Endothelial cell of umbilical vein (primary cell): Measurements from ENCODE around the gene MAP6. TPM values are rescaled to one million over a fixed set of nuclear protein-coding genes. Genes with fewer than 3 reads are reported as not detected.
A peak's percentile ranks its signal among the peaks of the same experiment; 100 is the strongest.

ENCODE experiments used
- BruUV-seq: library from RNA; stranded (reverse); fragments of 400-500 nt; replicated peaks from 2 replicates; lab custom pipeline; 2021; lab: Mats Ljungman, UMichigan
- CTCF ChIA-PET: fragments of 300-600, 350-600 bp; sonication (Branson Sonifier 250); formaldehyde crosslinking; loops from one replicate; lab custom pipeline; 2021; ENCODE audit warnings: antibody characterized with exemption, inconsistent platforms; lab: Charles Lee
- POLR2A ChIA-PET: fragments of 300-600, 350-600 bp; sonication (Branson Sonifier 250); formaldehyde crosslinking; loops from one replicate; lab custom pipeline; 2021; ENCODE audit warnings: antibody characterized with exemption, inconsistent platforms; lab: Charles Lee
- DNase-seq: peaks from one replicate; pipeline ENCODE4 v3.0.0-alpha.2; 2011; ENCODE audit warnings: low read depth, low spot score
- FAIRE-seq: peaks from 2 replicates; lab custom pipeline; 2011; peaks lifted over from hg19 to GRCh38; lab: Jason Lieb, UNC
- H2AFZ ChIP-seq: 2 replicates; pipeline ENCODE4 v1.6.0; 2012; ENCODE audit warnings: low read depth, low read length, control low read depth, inconsistent platforms
- H3K27ac ChIP-seq: 2 replicates; pipeline ENCODE4 v1.5.1; 2011; ENCODE audit warnings: low read depth, mild to moderate bottlenecking, control low read depth, low read length, moderate library complexity; ENCODE audit not compliant: insufficient read depth
- H3K27me3 ChIP-seq, 2 experiments: 2 replicates each; pipeline versions ENCODE4 v1.6.0 to v1.6.1; 2011; ENCODE audit warnings: low read length in 2 of 2, mixed read lengths in 1 of 2; ENCODE audit not compliant: control insufficient read depth in 2 of 2, insufficient read depth in 2 of 2
- H3K36me3 ChIP-seq, 2 experiments: 2 replicates in 1 of 2; 3 replicates in 1 of 2; pipeline ENCODE4 v1.5.1; 2011; ENCODE audit warnings: low read length in 2 of 2, mild to moderate bottlenecking in 1 of 2, moderate library complexity in 1 of 2; ENCODE audit not compliant: control insufficient read depth in 2 of 2, insufficient read depth in 2 of 2; ENCODE audit errors: extremely low read depth in 1 of 2
- H3K4me1 ChIP-seq: 3 replicates; pipeline ENCODE4 v1.5.1; 2011; ENCODE audit warnings: mild to moderate bottlenecking, low read length; ENCODE audit not compliant: control insufficient read depth, insufficient read depth; ENCODE audit errors: extremely low read depth
- H3K4me2 ChIP-seq: 2 replicates; pipeline ENCODE4 v1.6.1; 2011; ENCODE audit warnings: low read length, control low read depth, mixed read lengths; ENCODE audit not compliant: insufficient read depth
- H3K4me3 ChIP-seq, 3 experiments: fragments of 200-600 bp in 1 of 3; sonication (generic), shearing (Covaris generic) in 1 of 3; replicated peaks in 1 of 3; 2 replicates each; pipeline ENCODE4 v1.5.1; 2011 to 2016; ENCODE audit warnings: control low read depth in 3 of 3, low read length in 3 of 3, mild to moderate bottlenecking in 2 of 3, inconsistent platforms in 1 of 3, low read depth in 1 of 3, moderate library complexity in 1 of 3; ENCODE audit not compliant: insufficient read depth in 1 of 3
- H3K79me2 ChIP-seq: 2 replicates; pipeline ENCODE4 v1.6.0; 2012; ENCODE audit warnings: low read length, inconsistent platforms; ENCODE audit not compliant: control insufficient read depth, insufficient read depth
- H3K9ac ChIP-seq: replicated peaks from 2 replicates; pipeline ENCODE3; 2011; ENCODE audit warnings: low read length, control low read depth; ENCODE audit not compliant: insufficient read depth; ENCODE audit errors: extremely low read depth
- H3K9me1 ChIP-seq: replicated peaks from 3 replicates; pipeline ENCODE4 v1.6.0; 2011; ENCODE audit warnings: mild to moderate bottlenecking, low read length; ENCODE audit not compliant: control insufficient read depth, insufficient read depth; ENCODE audit errors: extremely low read depth
- H3K9me3 ChIP-seq: replicated peaks from 2 replicates; pipeline ENCODE4 v1.5.1; 2012; ENCODE audit warnings: low read length, inconsistent platforms; ENCODE audit not compliant: control insufficient read depth, insufficient read depth
- H4K20me1 ChIP-seq: replicated peaks from 2 replicates; pipeline ENCODE3; 2011; ENCODE audit warnings: mild to moderate bottlenecking, low read length; ENCODE audit not compliant: control insufficient read depth, insufficient read depth; ENCODE audit errors: extremely low read depth
- CTCF ChIP-seq, 2 donors: IDR thresholded peaks; 1 replicate in 1 of 2; 2 replicates in 1 of 2; pipeline ENCODE4 v1.5.1; 2011; ENCODE audit warnings: low read length in 2 of 2, mild to moderate bottlenecking in 2 of 2, moderate library complexity in 2 of 2, control low read depth in 1 of 2, inconsistent platforms in 1 of 2, low read depth in 1 of 2; ENCODE audit not compliant: insufficient read depth in 1 of 2; ENCODE audit errors: extremely low read depth in 1 of 2
- EZH2 ChIP-seq: IDR thresholded peaks from 2 replicates; pipeline ENCODE4 v1.6.1; 2012; ENCODE audit warnings: borderline replicate concordance, low read depth, mild to moderate bottlenecking, moderate library complexity, low read length, inconsistent platforms; ENCODE audit not compliant: severe bottlenecking
- FOS ChIP-seq: IDR thresholded peaks from 2 replicates; pipeline ENCODE4 v1.6.1; 2011; ENCODE audit warnings: mild to moderate bottlenecking, low read length, moderate library complexity, borderline replicate concordance; ENCODE audit not compliant: insufficient read depth
- GATA2 ChIP-seq: IDR thresholded peaks from 2 replicates; pipeline ENCODE4 v1.7.0; 2011; ENCODE audit warnings: low read depth, mild to moderate bottlenecking, moderate library complexity, mixed read lengths, low read length; ENCODE audit not compliant: insufficient read length, insufficient read depth
- JUN ChIP-seq: IDR thresholded peaks from 2 replicates; pipeline ENCODE4 v1.6.1; 2011; ENCODE audit warnings: borderline replicate concordance, low read depth; ENCODE audit not compliant: insufficient read length, insufficient read depth
- MAX ChIP-seq: IDR thresholded peaks from 2 replicates; pipeline ENCODE4 v1.6.1; 2011; ENCODE audit not compliant: insufficient read depth, insufficient read length
- MYC ChIP-seq: IDR thresholded peaks from one replicate; pipeline ENCODE4 v1.6.1; 2011; ENCODE audit warnings: mild to moderate bottlenecking, low read depth, low read length
- POLR2A ChIP-seq: IDR thresholded peaks from 2 replicates; pipeline ENCODE4 v1.6.1; 2012; ENCODE audit warnings: low read depth, mild to moderate bottlenecking, control low read depth, low read length
- POLR2AphosphoS5 ChIP-seq: IDR thresholded peaks from 2 replicates; pipeline ENCODE4 v1.6.1; 2012; ENCODE audit warnings: low read depth, mild to moderate bottlenecking, control low read depth, low read length, moderate library complexity; ENCODE audit not compliant: insufficient read depth
- dilution Hi-C: fragments of 300-500 bp; cut with MboI; formaldehyde crosslinking; loops from one replicate; pipeline ENCODE4 v1.15.0; 2019; ENCODE audit warnings: low sequenced_read_pairs; ENCODE audit not compliant: extremely low pct_ligation_motif_present
- intact Hi-C: fragments of 100-400 bp; cut with micrococcal nuclease; formaldehyde crosslinking; loops from one replicate; pipeline ENCODE4 v1.10.0; 2022
- polyA plus RNA-seq, 4 experiments: library from polyadenylated mRNA; depleted of rRNA in 3 of 4; stranded (reverse) in 3 of 4; unstranded in 1 of 4; fragments of >200 nt; gene quantifications; 2 replicates each; pipeline versions ENCODE4 v1.2.1 to v1.2.3, GENCODE V29; 2011 to 2012; ENCODE audit warnings: missing spikeins in 1 of 4
- total RNA-seq: library from RNA; stranded (reverse); gene quantifications from 2 replicates; pipeline ENCODE4 v1.2.3, GENCODE V29; 2021

MAP6 gene
- total and polyA plus RNA-seq, 2 donors (not counting 3 experiments of a cell fraction or from before 2014, with no cell fraction given) = 0.12 TPM; not detected in 1

- peak; percentile 89 for FAIRE-seq
- H3K79me2 ChIP-seq = no peaks in the 10 kb centered on the region
- intact Hi-C loops (loop anchor here (1.0 kb wide), 3 partner anchors 16 to 159 kb away; no protein-coding TSS in a partner anchor), dilution Hi-C loops (no loop called here)
- ChIA-PET POLR2A (interaction anchor here (0.9 kb wide), 1 partner anchor 27 kb away, joined by 3 read pairs; no protein-coding TSS in a partner anchor), CTCF (interaction anchor here (0.8 to 3.5 kb wide), 10 partner anchors 11 to 158 kb away, joined by 3 to 37 read pairs (median 8); no protein-coding TSS in a partner anchor)
- DNase-seq = peak; percentile 77
- no peaks in the 10 kb centered on the region for H4K20me1 ChIP-seq
- peak overlapping the region; percentile 50 for H2AFZ ChIP-seq
- H3K4me2 ChIP-seq = no peak overlapping the region
- H3K27me3 ChIP-seq = peaks cover 0 to 2% of the 10 kb centered on the region in 2 experiments
- no peaks in the 10 kb centered on the region for H3K9me1 ChIP-seq
- BruUV-seq = no TSS peak
- no peak overlapping the region for H3K9ac ChIP-seq
- no peak overlapping the region for H3K27ac ChIP-seq
- TF ChIP-seq JUN (no peak), FOS (no peak), POLR2A (peak; percentile 7), CTCF (IDR thresholded peaks at IDR 0.05; ENCODE audit: extremely low read depth in 1 of 2, insufficient read depth in 1 of 2, low read depth in 1 of 2, low read length in 2 of 2) (peak; percentile 81 to 82)
- H3K4me3 ChIP-seq = no peak overlapping the region
- no peaks in the 10 kb centered on the region for H3K9me3 ChIP-seq
- no peaks in the 10 kb centered on the region for H3K36me3 ChIP-seq
- no peaks in the 10 kb centered on the region for H3K4me1 ChIP-seq
These were observed 121.2 kb downstream of the MAP6 start for GRCh38 chr11:75547617-75548058.

GRCh38 chr11:75547177-75547576 lies 121.7 kb downstream of the MAP6 start:
- FAIRE-seq = no peak
- Histone ChIP-seq H3K4me1 (no peaks in the 10 kb centered on the region), H3K27ac (no peak overlapping the region), H3K27me3 (peaks cover 0 to 2% of the 10 kb centered on the region in 2 experiments), H2AFZ (no peak overlapping the region), H4K20me1 (no peaks in the 10 kb centered on the region), H3K4me3 (no peak overlapping the region), H3K79me2 (no peaks in the 10 kb centered on the region), H3K36me3 (no peaks in the 10 kb centered on the region), H3K4me2 (no peak overlapping the region), H3K9me1 (no peaks in the 10 kb centered on the region), H3K9ac (no peak overlapping the region), H3K9me3 (no peaks in the 10 kb centered on the region)
- ChIA-PET CTCF (interaction anchor here (1.1 to 2.6 kb wide), 6 partner anchors 14 to 159 kb away, joined by 4 to 30 read pairs (median 8); no protein-coding TSS in a partner anchor), POLR2A (no interaction called here)
- TF ChIP-seq JUN = no peak
- TF ChIP-seq EZH2 = no peak
- no peak for TF ChIP-seq MAX
- no peak for TF ChIP-seq FOS
- no peak for TF ChIP-seq MYC
- TF ChIP-seq CTCF (IDR thresholded peaks at IDR 0.05; ENCODE audit: extremely low read depth in 1 of 2, insufficient read depth in 1 of 2, low read depth in 1 of 2, low read length in 2 of 2) = no peak
- no peak for TF ChIP-seq POLR2AphosphoS5
- no peak for TF ChIP-seq POLR2A
- TF ChIP-seq GATA2 = no peak
- BruUV-seq = no TSS peak
- intact Hi-C loops = loop anchor here (1.0 kb wide), 3 partner anchors 16 to 159 kb away; no protein-coding TSS in a partner anchor
- dilution Hi-C loops = no loop called here
- DNase-seq = no peak
